ENCODE measurements around the gene WDR27.

- TF ChIP-seq CTCF (IDR thresholded peaks at IDR 0.05 in 8 of 11, conservative IDR thresholded peaks at IDR 0.05 in 3 of 11) = no peak
- no peak for TF ChIP-seq POLR2AphosphoS5 (IDR thresholded peaks at IDR 0.05)
Measured at GRCh38 chr6:169626169-169626568, 75.7 kb downstream of the WDR27 start.

Measured in spleen (tissue), 7 donors.